Uterus (tissue), 2 donors: Measurements from ENCODE around the gene TESK2.

ENCODE experiments used
- CTCF ChIP-seq, 4 experiments: fragments of 200-600 bp in 2 of 4; fragments of 450-650 bp in 2 of 4; sonication (generic) in 2 of 4; IDR thresholded peaks; one replicate each; pipeline ENCODE4 v1.5.1; 2016 to 2019; ENCODE audit warnings: antibody characterized with exemption in 4 of 4, mild to moderate bottlenecking in 2 of 4, moderate library complexity in 1 of 4
- POLR2A ChIP-seq, 2 donors: fragments of 450-650 bp; IDR thresholded peaks; one replicate each; pipeline ENCODE4 v1.6.1; 2016; ENCODE audit warnings: antibody characterized with exemption in 2 of 2, mild to moderate bottlenecking in 1 of 2, moderate library complexity in 1 of 2

GRCh38 chr1:45353685-45354084 is 137.3 kb downstream of the TESK2 start:
- no peak for TF ChIP-seq CTCF (IDR thresholded peaks at IDR 0.05)
- no peak for TF ChIP-seq POLR2A (IDR thresholded peaks at IDR 0.05)
